Stimulated activated CD4-positive, alpha-beta T cell treated with anti-CD3 and anti-CD28 coated beads, Interleukin-12 subunit alpha, Interleukin-12 subunit beta, amount 100 ng/mL, for 4 hours (primary cell): ENCODE results near the gene FLNB.

ENCODE experiments used
- DNase-seq: peaks from one replicate; pipeline ENCODE4 v3.0.0-alpha.2; 2020

The FLNB gene, protein sequence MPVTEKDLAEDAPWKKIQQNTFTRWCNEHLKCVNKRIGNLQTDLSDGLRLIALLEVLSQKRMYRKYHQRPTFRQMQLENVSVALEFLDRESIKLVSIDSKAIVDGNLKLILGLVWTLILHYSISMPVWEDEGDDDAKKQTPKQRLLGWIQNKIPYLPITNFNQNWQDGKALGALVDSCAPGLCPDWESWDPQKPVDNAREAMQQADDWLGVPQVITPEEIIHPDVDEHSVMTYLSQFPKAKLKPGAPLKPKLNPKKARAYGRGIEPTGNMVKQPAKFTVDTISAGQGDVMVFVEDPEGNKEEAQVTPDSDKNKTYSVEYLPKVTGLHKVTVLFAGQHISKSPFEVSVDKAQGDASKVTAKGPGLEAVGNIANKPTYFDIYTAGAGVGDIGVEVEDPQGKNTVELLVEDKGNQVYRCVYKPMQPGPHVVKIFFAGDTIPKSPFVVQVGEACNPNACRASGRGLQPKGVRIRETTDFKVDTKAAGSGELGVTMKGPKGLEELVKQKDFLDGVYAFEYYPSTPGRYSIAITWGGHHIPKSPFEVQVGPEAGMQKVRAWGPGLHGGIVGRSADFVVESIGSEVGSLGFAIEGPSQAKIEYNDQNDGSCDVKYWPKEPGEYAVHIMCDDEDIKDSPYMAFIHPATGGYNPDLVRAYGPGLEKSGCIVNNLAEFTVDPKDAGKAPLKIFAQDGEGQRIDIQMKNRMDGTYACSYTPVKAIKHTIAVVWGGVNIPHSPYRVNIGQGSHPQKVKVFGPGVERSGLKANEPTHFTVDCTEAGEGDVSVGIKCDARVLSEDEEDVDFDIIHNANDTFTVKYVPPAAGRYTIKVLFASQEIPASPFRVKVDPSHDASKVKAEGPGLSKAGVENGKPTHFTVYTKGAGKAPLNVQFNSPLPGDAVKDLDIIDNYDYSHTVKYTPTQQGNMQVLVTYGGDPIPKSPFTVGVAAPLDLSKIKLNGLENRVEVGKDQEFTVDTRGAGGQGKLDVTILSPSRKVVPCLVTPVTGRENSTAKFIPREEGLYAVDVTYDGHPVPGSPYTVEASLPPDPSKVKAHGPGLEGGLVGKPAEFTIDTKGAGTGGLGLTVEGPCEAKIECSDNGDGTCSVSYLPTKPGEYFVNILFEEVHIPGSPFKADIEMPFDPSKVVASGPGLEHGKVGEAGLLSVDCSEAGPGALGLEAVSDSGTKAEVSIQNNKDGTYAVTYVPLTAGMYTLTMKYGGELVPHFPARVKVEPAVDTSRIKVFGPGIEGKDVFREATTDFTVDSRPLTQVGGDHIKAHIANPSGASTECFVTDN (N-terminal part only)

DNA sequence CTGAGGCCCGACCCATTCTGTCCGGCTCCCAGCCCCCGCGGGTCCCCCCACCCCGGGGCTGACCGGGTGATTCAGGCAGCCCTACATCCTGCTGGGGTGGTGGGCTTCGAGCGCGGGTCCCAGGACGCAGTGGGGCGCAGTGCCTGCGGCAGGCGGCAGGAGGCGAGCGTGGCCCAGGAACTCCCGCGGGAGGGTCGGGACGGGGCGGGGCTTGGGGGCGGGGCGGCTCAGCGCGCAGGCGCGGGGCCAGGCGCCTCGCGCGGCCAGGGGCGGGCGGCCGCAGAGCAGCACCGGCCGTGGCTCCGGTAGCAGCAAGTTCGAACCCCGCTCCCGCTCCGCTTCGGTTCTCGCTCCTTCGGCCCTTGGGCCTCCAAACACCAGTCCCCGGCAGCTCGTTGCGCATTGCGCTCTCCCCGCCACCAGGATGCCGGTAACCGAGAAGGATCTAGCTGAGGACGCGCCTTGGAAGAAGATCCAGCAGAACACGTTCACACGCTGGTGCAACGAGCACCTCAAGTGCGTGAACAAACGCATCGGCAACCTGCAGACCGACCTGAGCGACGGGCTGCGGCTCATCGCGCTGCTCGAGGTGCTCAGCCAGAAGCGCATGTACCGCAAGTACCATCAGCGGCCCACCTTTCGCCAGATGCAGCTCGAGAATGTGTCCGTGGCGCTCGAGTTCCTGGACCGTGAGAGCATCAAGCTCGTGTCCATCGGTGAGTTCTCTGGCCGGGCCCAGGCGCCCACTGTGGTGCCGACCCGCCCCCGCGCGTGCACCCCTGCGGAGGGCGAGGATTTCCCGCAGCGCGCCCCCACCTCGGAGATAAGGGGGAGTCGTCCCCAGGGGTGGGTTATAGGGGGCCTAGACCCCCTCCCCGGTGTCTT, at the start of gene FLNB:
TSS of gene FLNB (plus strand) at position 282 of the 885 bp plus-strand sequence. CDS start at position 425, 143 bp downstream.
- peak; percentile 84 for DNase-seq

DNA sequence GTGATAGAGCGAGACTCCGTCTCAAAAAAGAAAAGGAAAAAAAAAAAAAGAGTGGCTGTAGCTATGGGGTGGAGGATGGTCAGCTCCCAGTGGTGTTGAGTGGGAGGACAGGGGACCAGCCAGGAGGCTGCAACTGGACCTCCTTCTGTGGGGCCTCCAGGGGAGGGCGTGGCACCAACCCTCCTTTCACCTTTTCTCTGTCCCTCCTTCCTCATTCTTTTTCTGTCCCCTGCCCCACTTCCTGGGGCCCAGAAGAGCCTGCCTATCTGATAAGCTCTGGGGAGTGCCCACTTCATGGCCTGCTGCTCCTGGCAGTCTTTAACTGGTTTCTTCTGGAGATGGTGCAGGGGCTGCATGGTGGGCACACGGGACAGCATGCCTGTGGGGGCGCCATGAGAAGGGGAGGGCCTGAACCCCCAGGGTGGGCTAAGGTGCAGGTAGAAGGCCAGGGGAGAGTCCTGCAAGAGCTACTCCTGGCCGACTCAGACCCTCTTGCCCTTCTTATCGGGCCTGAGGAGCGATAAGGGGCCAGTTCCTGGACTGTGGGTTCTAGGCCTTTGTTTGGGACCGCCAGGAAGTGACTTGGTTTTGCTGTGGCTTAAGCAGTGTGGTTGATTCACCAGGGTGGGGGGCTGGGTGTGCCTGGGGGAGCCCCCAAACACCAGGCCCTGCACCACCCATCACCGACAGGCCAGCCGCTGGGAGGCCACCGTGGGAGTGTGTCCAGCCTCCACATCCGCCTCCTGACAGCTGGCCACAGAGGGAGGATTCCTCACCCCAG, 49.4 kb upstream of the FLNB start:
- DNase-seq: no peak

DNA sequence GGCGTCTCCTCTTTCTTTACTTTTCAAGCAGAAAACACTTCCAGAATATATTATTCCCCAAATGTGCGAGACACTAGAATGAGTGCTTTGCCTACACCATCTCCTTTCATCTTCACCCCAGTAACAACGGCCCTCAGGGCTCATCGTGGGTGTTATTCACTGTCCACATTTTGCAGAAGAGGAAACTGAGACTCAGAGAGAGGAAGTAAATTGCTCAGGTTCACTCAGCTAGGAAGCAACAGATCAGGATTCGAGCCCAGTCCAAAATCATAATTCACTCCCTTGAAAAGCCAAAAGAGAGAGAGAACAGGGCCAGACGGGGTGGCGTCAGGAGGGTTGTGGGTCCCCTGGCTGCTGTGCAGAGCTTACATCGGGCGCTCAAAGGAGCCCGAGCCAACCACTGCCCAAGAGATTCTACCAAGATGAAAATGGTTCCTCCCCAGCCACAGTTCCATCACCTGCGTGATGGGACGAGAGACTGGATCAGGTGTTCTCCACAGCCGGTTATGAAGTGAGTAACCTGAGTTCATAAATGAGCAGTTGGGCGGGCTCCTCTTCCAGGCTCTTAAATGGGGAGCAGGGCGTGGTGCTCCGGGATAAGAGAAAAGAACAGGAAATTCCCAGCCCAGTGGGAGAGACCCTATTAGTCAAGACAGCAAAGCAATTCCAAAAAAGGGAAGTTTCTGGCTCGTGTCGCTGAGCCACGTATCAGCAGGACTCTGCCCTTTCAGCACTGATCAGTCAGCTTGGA, 48.6 kb upstream of the FLNB start:
- DNase-seq: no peak

DNA sequence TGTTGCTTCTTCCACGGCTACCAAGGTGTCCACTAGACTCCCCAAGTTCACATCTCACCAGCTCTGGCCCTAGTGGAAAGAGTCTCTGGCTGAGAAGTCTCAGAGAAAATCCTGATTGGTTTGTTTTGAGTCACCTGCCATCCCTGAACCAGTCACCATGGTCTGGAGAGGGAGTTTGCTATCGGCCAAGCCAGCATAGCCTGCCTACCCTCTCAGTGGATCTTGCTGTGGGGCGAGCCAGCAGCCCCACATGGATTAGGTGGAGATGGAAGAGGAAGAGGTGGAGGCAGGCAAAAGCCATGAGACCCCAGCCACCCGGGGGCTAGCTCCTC, 48.1 kb upstream of the FLNB start:
- DNase-seq: no peak

DNA sequence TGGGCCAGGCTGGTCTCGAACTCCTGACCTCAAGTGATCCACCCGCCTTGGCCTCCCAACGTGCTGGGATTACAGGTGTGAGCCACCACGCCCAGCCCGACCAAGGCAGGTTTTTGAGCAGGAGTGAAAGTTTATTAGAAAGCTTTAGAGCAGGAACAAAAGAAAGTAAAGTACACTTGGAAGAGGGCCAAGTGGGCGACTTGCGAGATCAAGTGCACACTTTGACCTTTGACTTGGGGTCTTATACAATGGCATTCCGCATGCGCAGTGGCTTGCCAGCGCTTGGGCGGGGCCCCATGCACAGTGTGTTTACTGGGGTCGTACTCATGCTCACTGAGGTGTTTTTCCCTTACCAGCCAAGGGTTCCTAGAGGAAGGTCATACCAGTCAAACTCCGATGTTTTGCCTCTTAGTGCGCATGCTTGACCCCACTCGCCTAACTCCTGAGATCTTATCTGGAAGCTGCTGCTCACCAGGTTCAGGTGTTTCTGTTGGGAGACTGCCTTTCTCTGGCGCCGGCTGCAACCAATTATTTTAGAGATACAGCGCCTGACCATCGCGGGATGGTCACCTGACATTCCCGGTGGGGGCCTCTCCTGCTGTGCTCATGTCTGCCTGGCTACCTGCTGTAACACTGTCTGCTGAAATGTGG, 46.9 kb upstream of the FLNB start:
- no peak for DNase-seq

DNA sequence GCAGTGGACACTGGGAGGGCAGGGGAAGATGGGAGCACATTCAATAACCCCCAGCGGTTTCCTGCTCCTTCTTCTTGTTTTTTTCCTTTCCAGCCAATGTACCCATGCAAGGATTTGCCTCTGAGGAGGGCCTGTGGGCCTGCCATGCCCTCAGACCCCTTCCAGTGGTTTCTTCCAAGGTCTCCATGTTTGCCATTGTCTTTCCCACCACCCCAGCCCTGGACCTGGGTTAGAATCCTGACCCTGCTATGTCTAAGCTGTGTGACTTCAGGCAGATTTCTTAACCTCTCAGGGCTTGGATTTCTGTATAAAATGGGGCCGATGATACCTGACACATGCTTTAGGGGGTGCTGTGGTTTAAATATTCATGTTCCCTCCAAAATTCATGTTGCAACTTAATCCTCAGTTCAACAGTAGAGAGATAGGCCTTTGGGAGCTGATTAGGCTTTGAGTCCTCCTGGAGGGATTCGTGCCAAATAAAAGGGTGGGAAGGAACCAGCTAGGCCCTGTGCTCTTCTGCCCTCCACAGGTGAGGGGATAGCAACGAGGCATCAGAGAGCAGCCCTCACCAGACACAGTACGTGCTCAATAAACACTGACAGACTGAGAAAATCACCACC, 46.3 kb upstream of the FLNB start:
- no peak for DNase-seq

DNA sequence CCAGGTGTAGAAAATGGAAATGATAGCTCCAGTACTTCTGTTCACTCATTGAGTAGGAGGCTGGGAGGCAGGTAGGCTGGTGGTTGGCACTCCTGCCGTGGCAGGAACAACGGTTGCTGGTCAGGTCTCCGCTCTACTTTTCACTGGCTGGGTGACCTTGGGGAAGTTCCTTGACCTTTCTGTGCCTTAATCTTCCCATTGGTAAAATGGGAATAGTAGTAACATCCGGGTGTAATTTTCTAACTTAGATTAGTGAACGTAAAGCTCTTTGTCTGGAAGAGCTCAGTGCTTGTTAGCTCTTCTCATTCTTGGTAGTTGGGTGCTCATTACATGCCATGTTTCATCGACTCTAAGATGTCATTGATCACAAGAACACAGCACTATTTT, 45.8 kb upstream of the FLNB start:
- DNase-seq: no peak

DNA sequence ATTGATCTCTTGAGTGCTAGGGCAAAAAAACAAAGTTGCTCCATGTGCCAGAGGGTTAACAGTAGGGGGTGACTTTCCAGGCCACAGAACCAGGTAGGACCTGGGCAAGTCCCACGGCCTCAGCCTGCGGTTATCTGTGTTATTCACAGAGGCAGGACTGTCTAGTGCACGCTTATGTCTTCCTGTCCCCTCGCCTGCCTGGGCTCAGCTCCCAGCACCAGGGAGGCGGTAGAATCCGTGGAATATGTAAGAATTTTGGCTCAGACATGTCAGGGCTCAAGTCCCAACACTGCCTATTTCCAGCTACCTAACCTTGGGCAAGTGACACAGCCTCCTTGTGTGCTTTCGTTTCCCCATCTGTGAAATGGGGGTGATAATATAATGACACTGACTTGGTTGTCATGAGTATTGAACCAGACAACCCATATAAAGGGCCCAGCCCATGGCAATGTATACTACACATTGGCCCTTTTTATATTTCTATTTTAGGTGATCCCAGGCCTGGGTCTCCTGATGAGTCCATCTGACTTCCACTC, 44.3 kb upstream of the FLNB start:
- no peak for DNase-seq

DNA sequence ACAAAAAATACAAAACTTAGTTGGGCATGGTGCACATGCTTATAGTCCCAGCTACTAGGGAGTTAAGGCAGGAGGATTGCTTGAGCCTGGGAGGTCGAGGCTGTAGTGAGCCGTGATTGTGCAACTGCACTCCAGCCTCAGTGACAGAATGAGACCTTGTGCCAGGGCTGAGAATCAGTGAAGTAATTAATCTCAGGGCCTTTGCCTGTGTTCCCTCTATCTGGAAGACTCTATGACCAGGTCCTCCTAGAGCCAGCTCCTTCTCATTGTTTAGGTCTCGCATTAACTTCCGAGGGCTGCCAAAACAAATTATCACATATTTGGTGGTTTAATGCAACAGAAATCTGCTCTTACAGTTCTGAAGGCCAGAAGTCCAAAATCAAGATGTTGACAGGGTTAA, 41.4 kb upstream of the FLNB start:
- DNase-seq: no peak

DNA sequence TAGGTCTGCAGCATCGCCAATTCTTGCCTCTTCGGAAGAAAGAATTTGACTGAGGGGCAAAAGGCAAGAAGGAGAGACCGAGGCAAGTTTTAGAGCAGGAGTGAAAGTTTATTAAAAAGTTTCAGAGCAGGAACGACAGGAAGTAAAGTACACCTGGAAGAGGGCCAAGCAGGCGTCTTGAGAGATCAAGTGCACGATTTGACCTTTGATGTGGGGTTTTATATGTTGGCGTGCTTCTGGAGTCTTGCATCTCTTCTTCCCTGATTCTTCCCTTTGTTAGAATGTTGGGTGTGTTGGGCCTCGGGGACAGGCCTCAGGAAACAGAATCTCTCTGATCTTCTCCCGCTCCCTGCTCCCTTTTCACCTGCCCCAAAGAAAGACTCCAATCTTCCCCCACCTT, 40.6 kb upstream of the FLNB start:
- DNase-seq: no peak

DNA sequence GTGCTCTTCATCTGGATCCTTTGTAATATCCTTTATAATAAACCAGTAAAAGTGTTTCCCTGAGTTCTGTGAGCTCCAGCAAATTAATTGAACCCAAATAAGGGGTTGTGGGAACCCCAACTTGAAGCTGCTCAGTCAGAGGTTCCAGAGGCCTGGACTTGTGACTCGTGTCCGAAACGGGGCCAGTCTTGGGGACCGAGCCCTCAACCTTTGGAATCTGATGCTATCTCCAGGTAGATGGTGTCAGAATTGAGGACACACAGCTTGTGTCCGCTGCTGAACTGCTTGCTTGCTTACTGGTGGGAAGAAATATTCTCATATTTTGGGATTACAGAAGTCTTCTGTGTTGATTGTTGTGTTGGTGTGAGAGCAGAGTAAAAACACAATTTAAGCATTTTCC, 39.7 kb upstream of the FLNB start:
- no peak for DNase-seq

DNA sequence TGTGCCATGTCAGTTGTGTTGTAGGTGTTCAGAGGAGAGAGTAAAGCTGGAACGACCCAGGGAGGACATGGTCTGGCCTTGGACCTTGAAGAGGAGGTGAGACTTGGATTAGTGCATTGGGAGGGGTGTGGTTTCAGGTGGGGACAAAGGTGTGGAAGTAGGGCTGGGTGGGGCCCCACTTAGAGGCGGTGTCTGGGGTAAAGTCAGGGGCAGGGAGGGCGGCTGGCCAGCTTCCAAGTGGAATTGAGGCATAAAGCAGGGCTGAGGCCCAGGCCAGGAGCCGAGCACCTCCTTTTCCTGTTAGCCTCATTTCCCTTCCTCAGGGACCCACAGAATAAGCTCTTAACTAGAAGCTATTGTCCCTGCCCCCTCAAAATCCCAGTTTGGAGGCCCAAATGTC, 36.2 kb upstream of the FLNB start:
- no peak for DNase-seq

DNA sequence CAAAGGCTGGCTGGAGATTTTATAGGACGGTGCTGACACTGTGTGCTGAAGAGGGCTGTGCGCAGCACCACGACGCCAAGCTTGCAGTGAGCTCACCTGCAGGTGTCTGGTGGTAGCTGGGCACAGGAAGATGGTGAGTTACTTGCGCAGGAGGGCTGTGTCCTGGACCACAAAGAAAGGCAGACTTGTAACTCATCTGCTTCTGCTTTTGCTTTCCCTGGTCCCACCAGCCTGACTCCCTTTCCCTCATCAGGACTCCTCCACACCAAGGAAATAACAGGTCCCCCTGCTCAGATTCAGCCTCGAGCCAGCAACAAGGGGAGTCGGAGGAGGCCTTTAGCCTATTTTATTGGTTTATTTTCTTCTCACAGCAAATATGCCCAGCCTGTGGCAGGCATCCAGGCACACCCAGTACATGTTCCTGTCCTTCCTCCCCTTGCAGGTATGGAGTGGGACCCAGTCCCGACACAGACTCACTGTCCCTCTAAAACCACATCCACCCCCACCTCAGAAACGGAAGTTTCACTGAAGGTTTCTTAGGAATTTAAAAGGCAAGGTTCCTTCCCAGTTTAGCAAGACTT, 35.6 kb upstream of the FLNB start:
- DNase-seq: no peak

DNA sequence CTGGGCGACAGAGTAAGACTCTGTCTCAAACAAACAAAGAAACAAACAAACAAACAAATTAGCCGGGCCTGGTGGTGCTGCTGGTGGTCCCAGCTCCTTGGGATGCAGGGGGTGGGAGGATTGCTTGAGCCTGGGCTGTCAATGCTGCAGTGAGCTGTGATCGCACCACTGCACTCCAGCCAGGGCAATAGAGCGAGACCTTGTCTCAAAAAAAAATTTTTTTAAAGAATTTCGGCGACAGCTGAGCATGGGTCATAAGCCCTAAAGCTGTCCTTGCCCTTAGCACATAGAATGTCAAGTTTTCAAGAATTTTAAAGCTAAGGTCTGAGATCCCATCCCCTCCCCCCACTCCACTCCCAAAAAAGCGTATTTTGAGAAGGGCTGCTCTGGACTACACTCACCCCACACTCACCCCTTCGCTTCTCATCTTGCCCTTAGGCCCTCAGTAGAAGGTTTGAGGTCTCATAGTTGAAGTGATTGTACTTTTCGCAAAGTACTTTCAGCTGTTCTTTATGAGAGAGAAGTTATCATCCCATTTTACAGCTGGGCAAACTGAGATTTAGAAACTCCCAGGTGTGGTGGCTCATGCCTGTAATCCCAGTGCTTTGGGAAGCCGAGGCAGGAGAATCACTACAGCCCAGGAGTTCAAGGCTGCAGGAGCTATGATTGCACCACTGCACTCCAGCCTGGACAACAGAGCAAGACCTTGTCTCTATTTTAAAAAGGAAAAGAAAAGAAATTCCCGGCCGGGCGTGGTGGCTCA, 34.3 kb upstream of the FLNB start:
- DNase-seq: no peak

DNA sequence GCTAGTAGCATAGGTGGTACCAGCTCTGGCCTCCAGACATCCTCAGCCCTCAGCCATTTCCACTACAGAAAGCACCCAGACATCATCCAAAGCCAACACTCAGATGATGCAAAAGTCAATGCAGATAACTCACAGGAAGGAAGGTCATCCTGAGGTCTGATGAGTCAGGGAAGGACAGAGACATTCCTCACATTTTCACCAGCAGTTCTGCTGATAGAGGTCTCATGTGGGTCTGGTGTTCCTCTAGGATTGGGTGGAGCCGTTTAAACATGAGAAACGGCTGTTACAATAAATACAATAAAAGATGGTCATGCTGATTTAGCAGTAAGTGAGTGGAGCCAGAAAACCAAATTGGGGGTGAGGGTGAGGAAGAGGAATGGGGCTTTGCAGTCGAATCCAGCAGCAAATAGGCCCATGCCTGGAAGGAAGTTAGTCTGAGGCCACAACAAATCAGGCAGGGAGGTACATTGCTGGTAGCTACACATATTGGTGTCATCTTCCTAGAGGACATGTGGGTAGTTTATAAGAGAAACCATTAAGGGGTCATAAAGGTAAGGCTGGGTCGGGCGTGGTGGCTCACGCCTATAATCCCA, 33.3 kb upstream of the FLNB start:
- no peak for DNase-seq

DNA sequence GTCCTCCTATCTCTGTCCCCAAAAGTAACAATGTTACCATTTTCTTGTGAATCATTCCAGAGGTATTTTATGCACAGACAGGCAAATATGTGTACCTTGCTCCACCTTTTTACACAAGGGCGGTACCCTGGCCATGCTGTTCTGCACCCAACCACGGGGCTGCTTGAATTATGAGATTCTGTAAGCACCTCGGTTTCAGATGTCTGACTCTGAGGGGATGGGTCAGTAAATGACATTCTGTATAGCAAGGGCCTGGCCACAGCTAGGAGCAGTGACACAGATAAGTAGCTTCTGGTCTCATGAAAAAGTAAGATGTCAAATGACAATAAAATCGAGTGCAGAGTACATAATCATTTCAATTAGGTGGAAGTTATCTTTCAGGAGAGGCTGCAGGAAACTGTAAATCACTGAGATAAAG, 30.4 kb upstream of the FLNB start:
- DNase-seq: no peak

DNA sequence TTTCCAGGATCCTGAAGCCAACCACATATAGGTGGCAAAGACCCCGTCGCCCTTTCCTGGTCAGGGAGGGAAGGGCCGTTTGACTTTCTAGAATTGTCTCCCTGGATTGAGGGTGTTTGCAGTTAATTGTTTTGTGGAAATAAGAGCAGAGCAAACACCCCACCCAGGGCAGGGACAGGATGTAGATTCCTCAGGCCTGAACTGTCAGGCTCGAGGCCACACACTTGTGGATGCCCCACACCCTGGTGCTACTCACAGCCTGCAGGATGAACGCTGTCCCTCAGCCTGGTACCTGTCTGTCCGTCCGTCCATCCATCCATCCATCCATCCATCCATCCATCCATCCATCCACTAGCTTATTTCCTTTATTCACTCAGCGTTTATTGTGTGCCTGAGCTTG, 29.9 kb upstream of the FLNB start:
- DNase-seq: no peak

DNA sequence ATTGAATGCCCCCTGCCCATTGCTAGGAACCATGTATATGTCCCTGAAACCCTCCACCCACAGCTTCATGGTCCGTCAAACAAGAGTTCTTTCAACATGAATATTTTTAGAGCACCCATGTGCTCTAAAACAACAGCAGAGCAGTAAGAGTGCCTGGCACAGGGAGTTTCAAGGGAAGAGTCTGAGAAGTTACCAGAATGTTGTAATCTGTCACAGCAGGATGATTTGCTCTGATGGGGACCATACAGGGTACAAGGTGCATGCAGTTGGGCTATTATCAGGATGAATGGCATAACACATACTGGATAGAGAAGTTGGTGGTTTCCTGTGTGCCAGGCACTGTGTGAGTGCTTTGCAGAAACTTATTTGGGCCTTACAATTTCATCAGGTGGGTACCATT, 27.8 kb upstream of the FLNB start:
- DNase-seq: no peak
